SK-N-MC (cell line): ENCODE results near the gene TCF15.

Experiments used
- EZH2 ChIP-seq: fragments of 200-600 bp; sonication (generic); IDR thresholded peaks from one replicate; pipeline ENCODE4 v1.6.1; 2017; ENCODE audit warnings: antibody characterized with exemption
- POLR2AphosphoS5 ChIP-seq: IDR thresholded peaks from 2 replicates; pipeline ENCODE4 v1.6.1; 2012; ENCODE audit warnings: mild to moderate bottlenecking, low read depth, low read length, borderline replicate concordance

DNA sequence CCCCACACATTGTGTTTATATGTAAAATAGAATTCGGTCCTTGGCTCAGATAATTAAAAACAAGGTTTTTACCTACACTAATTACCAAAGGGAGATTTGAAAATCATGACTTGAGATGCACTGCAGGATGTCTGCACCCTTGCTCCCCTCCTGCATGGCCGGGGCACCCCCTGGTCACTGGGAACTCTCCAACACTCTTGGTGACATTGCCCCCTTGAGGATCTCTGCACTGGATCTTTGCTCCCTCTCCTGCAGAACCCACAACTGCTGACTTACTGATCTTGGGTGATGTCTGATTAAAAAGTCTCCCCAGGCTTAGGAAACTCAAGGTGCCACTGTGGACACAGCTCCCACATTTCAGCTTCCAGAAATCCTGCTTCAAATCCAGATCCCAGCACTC lies 49.4 kb downstream of the TCF15 start:
- TF ChIP-seq EZH2, result no peak
- no peak for TF ChIP-seq POLR2AphosphoS5
